ENCODE measurements around the gene OXGR1. TPM values are rescaled to one million over a fixed set of nuclear protein-coding genes. Genes with fewer than 3 reads are reported as not detected.

Gene OXGR1
- total RNA-seq (2013; cell fraction: nucleolus; rRNA removed), result not detected in 2 replicates
- total RNA-seq (2014; rRNA removed) (not detected in 2 replicates), total RNA-seq (2014; rRNA removed; fragmentation: Illumina TruSeq; extraction: Trizol) (not detected in 2 replicates), total RNA-seq (2021) (not detected in 2 replicates), polyA plus RNA-seq (2011; rRNA removed) (0.05 TPM in 1 of 2 replicates, not detected in the other), polyA plus RNA-seq (2014; fragmentation: Illumina TruSeq; extraction: Trizol) (not detected in 2 replicates), polyA plus RNA-seq (2014; fragmentation: Nextera tagmentation; extraction: Ambion mirVana) (not detected), polyA plus RNA-seq (2014; rRNA removed) (not detected in 2 replicates), polyA plus RNA-seq (2016; fragmentation: Nextera tagmentation; extraction: Ambion mirVana) (not detected), polyA minus RNA-seq (2011; rRNA and poly(A)+ RNA removed) (not detected in 2 replicates), Bru-seq, nascent RNA (not detected), BruChase-seq, experiment 1, labeled RNA remaining after a 6-hour chase (not detected), BruChase-seq, experiment 2, labeled RNA remaining after a 2-hour chase (not detected)
- not detected for polyA plus RNA-seq (2011; ENCODE audit: low read depth)
- not detected in 2 replicates for polyA plus RNA-seq (2011; cell fraction: cytosol; rRNA removed)
- polyA plus RNA-seq (2011; cell fraction: nucleus; rRNA removed), result not detected in 2 replicates
- polyA plus RNA-seq (2012), result not detected in 2 replicates
- not detected in 2 replicates for polyA minus RNA-seq (2011; cell fraction: cytosol; rRNA and poly(A)+ RNA removed)
- polyA minus RNA-seq (2011; cell fraction: nucleus; rRNA and poly(A)+ RNA removed), result not detected in 2 replicates
- long read RNA-seq, experiment 1, result 0 reads
- long read RNA-seq, experiment 2, result 0 reads

GRCh38 chr13:96994017-96994857, at the start of gene OXGR1:
Gene OXGR1 (minus strand): TSS chr13:96994476. CDS start chr13:96987759, 6,717 bp downstream.
- Histone ChIP-seq H3K4me3 (no peak within 1 kb of the TSS), H3K27ac (ENCODE audit: control insufficient read depth, insufficient read depth) (no peak within 1 kb of the TSS), H3K4me1 (ENCODE audit: control insufficient read depth, insufficient read depth, low read length) (no peaks in the 10 kb centered on the region), H3K27me3 (replicated peaks in 1 of 2; ENCODE audit: control insufficient read depth in 2 of 2, insufficient read depth in 2 of 2, low read length in 1 of 2) (peaks cover 2 to 8% of the 10 kb centered on the region in 2 experiments; a peak in 3 of 4 replicates), H3K9ac (ENCODE audit: control insufficient read depth, insufficient read depth, low read length) (no peak within 1 kb of the TSS), H3K36me3 (ENCODE audit: control insufficient read depth in 2 of 2, insufficient read depth in 2 of 2, low read length in 1 of 2) (no peaks in the 10 kb centered on the region), H3K79me2 (ENCODE audit: control insufficient read depth, insufficient read depth, low read length) (no peaks in the 10 kb centered on the region), H4K20me1 (ENCODE audit: control insufficient read depth, insufficient read depth) (no peaks in the 10 kb centered on the region), H3K9me3 (replicated peaks; ENCODE audit: control insufficient read depth, insufficient read depth, low read length) (no peaks in the 10 kb centered on the region), H3K4me2 (ENCODE audit: control insufficient read depth, insufficient read depth) (no peak within 1 kb of the TSS), H2AFZ (ENCODE audit: control insufficient read depth, low read depth, low read length) (no peak within 1 kb of the TSS)
- FAIRE-seq, result no peak
- no peak for DNase-seq (ENCODE audit: low read depth, low spot score)
- WGBS (ENCODE audit: insufficient coverage, insufficient replicate concordance, low lambda C conversion rate, missing lambda C conversion rate), result 5% methylated on average over 40 of the region's 52 CpGs
- ChIA-PET RAD21 (ENCODE audit: unreplicated experiment) (no interaction called here), POLR2A (no interaction called here), SMC1A (ENCODE audit: uncharacterized antibody, unreplicated experiment) (no interaction called here), CTCF (no interaction called here)
- no TSS peak for BruUV-seq (replicated peaks)
- ATAC-seq, result no peak
- in situ Hi-C loops (cut with MboI) (no loop called here), intact Hi-C loops (cut with micrococcal nuclease; ENCODE audit: unreplicated experiment) (no loop called here)
- no peak for TF ChIP-seq KLF5 (IDR thresholded peaks at IDR 0.05; ENCODE audit: partially characterized antibody)
- TF ChIP-seq ATF7 (IDR thresholded peaks at IDR 0.05; ENCODE audit: low read depth), result no peak
- no peak for TF ChIP-seq NKRF (conservative IDR thresholded peaks at IDR 0.05)
- no peak for TF ChIP-seq ZNF24 (IDR thresholded peaks at IDR 0.05)
- no peak for TF ChIP-seq HDAC2 (IDR thresholded peaks at IDR 0.05)
- no peak for TF ChIP-seq NR2F1 (conservative IDR thresholded peaks at IDR 0.05)
- TF ChIP-seq BRCA1 (IDR thresholded peaks at IDR 0.05; ENCODE audit: low read depth, low read length), result no peak
- no peak for TF ChIP-seq BMI1 (IDR thresholded peaks at IDR 0.05; ENCODE audit: borderline replicate concordance)
- no peak for TF ChIP-seq CEBPB (IDR thresholded peaks at IDR 0.05; ENCODE audit: borderline replicate concordance in 1 of 2, low read depth in 2 of 2, low read length in 2 of 2)
- TF ChIP-seq NR2C1 (IDR thresholded peaks at IDR 0.05), result no peak
